Measurements from ENCODE around the gene BABAM2. TPM values are rescaled to one million over a fixed set of nuclear protein-coding genes. Genes with fewer than 3 reads are reported as not detected.
A peak's percentile ranks its signal among the peaks of the same experiment; 100 is the strongest.
"Not testable (repeated sequence)": the region's sequence is repeated elsewhere in the genome, so short reads cannot be mapped to it uniquely, and the experiment has no call there.

Gene BABAM2
- polyA plus RNA-seq (2013, experiment 1 of 2; ENCODE audit: insufficient read length), result 33.5 TPM
- polyA plus RNA-seq (2013, experiment 2 of 2; ENCODE audit: insufficient read length), result 32.6 TPM

DNA sequence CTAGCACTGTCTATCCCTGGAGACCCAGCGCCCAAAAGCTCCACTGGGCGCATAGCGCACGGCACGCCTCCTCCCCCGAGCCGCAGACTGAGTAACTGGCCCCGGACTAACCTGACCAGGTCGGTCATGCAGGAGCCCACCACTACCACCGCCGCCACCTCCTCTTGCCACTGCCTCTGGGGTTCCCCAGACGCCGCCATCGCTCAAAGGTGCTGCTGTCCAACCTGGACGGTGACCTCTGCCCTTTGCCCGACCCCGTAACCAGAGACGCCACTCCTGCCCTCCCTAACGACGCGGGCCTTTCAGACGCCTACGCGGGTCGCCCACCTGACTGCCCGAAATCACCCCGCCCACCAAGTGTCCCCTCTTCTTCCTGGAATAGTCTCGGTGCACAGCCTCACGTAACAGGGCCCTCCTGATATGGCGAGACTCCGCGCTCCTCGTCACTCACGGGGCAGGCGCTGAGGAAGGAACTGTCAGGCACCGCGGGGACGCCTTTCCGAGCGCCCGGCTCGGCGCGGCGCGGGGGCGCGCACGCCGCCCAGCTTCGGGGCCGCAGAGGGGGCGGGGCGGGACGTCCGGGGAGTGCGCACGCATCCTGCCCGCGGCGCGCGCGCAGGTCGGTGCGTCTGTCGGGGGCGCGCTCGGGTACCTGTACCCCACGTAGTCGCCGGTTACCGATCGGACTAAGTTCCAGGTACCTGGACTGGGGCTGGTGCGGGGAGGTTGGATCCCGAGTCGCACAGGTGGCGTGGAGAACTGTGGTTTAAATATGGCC is at the start of gene BABAM2, which contains the start of gene RBKS:
TSS of gene BABAM2 (plus strand) at position 584 of the 778 bp plus-strand sequence. CDS start 3,828 bp downstream, outside the sequence.
TSS of gene RBKS (minus strand) at position 242 of the 778 bp plus-strand sequence. CDS start at position 200, 42 bp downstream.
- DNase-seq, result peak; percentile 87

DNA sequence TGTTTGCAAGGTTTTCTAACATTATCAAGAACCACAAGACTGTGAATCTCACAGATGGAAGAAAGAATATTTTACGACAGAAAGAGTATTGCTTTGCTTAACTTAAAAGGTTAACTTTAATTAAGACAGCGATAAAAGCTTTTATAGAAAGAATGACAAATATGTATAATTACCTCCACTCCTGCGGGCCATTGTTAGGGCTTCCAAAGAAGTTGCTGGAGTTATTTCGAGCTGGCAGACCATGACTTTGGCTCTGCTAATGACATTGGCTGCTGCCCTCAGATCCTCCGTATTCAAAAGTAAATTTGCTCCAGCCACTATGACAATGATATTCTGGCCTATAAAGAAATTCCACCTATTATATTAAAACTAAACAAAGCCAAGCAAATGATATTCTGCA is 47.6 kb upstream of the BABAM2 start:
- no peak for DNase-seq

DNA sequence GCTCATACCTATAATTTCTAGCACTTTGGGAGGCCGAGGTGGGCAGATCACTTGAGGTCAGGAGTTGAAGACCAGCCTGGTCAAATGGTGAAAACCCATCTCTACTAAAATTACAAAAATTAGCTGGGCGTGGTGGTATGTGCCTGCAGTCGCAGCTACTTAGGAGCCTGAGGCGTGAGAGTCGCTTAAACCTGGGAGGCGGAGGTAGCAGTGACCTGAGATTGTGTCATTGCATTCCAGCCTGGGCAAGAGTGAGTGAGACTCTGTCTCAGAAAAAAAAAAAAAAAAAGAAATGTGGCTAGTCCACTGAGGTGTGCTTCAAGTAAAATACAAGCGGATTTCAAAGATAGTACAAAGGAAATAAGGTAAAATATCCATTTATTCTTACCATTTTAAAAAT is 46.5 kb upstream of the BABAM2 start:
- no peak for DNase-seq

DNA sequence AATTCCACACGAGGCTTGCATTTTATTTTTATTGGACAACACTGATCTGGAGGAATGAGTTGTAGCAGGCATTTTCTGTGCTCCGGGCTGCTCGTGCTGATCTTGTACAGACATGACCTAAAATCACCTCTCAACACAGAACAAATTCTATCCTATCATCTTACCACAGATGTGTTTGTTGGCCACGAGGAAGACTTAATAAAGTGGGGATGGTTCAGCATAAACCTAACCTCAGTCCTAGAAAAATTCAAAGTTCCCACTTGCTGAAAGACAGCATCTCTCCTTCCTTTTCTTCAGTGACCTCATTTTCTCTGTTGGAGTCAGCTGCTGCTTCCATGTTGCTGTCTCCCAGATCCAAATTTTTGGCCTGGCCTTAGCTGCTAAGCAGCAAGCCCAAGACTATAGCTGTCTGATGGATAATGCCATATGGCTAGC is 45.7 kb upstream of the BABAM2 start:
- DNase-seq, result peak; percentile 17

DNA sequence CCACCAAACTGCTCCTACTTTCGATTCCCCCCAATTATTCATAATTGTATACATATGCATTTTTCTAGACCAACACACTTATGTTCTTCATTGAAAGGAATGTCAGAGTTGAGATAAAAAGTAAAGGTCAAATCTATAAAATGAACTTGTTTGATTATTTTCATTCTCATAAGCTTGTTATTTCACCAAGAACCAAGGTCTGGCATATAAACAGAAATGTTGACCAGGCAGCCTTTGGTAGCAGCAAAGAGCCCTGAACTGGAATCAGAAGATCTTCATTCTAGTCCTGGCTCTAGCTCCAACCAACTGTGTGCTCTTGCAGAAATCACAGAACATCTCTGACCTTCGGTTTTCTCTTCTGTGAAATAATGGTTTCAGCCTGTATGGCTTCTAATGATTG is 43.2 kb upstream of the BABAM2 start:
- no peak for DNase-seq

DNA sequence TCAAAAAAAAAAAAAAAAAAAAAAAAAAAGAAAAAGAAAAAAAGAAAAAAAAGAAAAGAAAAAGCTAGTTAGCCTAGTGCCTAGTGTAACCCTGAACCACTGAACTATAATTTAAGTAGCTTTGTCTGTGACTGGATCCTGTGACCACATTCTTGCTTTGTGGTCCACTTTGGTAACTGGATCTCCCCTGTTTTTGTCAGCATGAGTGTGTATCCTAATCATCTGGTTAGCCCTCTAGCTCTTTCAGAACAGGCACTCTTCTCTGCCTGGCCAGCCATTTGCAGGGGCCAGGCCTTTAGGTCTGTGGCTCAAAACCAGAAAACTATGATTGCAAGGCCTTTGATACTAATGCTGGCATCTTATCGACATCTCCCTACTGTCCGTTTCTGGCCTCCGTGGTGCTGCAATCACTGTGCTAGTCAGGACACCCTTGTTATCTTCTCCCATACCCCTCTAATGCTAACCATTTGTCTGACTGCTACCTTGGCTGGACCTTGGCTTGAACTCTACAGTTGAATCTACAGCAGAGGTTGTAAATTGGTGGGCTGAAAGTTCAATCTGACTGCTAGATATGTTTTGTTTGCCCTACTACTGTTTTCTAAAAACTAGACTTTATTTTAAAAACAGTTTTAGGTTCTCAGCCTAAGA is 40.8 kb upstream of the BABAM2 start:
- DNase-seq, result no peak

DNA sequence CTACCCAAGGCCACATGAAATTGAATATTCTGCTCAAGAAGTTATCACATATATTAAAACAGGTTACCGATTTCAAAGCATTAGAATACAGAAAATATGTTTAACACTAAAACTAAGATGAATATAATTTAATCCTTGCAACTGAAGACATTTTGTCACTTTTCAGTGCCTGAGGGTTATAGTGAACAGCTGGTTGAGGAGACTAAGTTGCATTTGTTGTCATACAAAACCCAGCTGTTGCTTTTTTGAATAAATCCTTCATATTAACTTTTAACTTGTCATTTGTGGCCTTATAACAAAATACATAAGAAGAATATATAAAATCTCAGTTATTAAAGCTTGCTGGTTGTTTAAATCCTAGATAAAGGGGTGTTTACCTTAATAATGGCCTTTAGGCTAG is 37.8 kb upstream of the BABAM2 start:
- no peak for DNase-seq

DNA sequence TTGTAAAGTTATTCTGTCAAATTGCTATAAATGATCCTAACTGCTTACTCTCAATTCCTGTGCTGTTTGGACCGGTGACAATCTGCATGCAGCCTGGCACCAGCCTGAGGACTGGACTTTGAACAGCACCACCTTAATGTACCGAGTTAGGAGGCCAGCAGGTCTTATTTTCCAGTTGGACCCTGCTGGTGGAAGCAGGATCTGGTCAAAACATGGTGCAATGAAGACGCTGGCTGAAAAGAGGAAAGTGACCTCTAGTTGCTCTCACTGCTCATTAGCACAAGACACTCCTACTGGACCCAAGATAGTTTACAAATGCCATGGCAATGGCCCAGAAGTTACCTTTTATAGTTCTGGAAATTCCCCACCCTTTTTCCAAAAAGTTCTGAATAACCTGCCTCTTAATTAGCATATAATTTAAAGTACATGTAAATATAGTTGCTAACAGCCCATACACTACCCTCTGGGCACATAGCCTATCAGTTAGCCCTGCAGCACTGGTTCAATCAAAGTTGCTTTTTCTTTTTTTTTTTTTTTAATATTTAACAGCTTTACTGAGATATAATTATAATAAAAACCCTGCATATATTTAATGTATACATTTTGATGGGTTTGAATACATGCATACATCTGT is 36.2 kb upstream of the BABAM2 start:
- DNase-seq, result no peak

DNA sequence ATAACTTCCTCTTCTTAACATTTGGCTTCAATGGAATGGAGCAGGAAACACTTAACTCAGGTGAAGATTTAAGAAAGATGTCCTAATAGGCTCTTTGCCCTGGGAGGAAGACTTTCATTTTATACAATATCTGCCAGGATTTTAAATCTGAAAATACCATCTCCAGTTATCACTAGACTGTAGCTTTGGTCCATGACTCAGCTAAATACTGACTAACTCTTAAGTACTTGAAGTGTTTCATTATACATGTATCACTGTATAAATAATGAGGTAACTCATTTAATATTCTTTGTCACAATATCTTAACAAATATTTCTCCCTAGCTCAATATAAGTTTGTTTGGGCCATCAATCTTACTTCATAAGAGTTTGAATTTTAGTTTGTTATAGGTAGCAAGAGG is 35.1 kb upstream of the BABAM2 start:
- peak; percentile 61 for DNase-seq

DNA sequence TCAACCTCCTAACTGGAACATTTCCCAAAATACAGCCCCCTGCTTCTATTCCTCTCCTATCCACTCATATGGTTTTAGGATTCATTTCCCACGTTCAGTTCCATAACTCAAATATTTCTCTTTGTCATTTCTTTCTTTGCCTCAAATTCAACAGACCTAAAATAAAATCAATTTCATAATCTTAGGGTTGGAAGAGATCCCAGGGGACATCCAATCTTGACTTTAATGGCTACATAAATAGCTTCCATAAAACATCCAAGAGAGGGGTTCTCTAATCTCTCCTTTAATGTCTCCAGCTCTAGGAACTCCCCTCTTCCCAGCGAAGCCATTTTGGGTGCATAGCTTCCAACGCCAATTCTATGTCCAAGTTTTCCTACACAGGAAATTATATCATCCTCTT is 34.1 kb upstream of the BABAM2 start:
- DNase-seq, result no peak

DNA sequence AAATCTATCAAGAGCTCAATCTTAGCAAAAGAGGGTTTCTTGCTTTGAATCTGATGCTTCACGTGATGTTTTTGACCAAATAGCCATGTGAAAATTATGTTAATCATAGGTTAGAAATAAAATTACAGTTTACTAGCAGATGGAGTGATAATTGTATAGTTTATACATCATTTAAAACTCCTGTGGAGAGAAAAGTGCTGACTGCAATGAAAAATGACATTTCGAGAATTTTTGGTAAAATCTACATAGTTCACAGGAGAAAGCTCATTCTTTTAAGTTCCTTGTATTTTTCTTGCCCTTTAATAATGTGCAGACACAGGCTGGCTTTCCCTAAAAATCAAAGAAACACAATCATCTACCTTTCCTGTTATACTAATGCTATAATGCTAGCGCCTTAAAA is 33.6 kb upstream of the BABAM2 start:
- no peak for DNase-seq

DNA sequence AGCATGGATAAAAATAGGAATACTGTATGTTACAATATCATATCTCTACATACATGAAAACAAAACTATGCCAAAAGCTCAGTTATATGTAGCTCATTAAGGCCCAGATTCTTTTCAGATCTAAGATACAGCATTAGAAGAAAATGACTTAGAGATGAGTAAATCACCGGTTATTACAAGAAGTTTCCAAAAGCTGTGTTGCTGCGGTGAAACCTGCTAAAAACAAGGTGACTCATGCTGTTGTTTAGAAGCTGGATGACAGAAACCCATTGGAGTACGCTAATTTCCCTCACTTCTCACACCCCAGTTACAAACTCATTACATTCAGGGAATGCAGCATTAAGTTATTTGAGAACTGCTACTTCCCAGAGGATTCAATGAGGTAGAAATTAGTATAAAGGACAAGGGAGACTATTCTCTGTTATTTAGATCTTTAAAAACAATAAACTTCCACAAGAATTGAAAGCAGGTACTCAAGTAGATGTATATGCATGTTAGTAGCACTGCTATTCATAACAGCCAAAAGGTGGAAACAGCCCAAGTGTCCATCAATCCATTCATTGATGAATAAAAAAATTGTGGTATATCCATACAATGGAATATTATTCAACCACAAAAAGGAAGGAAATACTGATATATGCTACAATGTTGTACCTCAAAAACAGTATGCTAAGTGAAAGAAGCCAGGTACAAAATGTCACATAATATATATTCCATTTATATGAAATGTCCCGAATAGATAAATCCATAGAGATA is 32.9 kb upstream of the BABAM2 start:
- peak; percentile 59 for DNase-seq

DNA sequence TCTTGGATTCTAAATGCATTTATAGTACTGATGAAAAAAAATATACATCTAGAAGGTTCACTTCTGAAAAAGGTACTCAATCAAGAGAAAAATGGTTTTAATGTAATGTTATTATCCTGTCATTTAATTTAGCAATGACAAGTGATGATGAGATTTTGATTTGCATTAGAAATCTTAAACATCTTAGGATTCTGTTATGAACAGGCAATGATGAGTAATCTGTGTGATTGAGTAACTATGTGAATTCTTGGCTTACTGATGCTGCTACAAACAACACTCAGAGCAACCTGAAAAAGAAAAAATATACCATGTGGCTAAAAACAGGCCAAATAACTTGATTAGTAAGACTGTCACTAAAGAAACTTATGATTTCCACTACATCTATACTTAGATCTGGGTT is 30.4 kb upstream of the BABAM2 start:
- DNase-seq, result peak; percentile 82

DNA sequence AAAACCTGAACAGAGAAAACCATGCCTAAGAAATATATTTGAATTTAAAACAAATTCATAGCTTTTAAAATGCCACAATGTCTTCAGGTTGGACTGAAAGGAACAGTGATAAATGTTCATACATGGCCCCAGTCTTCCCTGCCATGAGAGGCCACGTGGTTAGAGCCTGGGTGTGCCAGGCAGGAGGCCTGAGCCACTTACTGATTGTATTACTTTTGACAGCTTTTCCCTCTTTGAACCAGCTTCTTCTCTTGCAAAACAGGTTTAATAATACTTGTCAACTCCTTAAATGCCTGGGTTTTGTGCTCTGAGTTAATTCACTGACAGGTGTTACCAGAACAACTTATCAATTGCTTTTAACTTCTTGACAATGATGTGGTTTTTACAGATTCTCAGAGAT is 27.4 kb upstream of the BABAM2 start:
- DNase-seq, result no peak

DNA sequence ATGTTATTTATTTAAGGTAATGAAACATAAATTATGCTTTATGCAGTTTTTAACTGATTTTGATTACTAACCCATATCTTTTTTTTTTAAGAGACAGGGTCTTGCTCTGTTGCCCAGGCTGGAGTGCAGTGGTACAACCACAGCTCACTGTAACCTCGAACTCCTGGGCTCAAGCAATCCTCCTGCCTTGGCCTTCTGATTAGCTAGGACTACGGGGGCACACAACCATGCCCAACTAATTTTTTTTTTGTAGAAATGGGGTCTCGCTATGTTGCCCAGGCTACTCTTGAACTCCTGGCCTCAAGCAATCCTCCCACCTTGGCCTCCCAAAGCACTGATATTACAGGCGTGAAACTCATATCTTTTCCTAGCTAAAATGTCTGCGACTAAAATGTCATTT is 26.6 kb upstream of the BABAM2 start:
- DNase-seq, result not testable (repeated sequence)

DNA sequence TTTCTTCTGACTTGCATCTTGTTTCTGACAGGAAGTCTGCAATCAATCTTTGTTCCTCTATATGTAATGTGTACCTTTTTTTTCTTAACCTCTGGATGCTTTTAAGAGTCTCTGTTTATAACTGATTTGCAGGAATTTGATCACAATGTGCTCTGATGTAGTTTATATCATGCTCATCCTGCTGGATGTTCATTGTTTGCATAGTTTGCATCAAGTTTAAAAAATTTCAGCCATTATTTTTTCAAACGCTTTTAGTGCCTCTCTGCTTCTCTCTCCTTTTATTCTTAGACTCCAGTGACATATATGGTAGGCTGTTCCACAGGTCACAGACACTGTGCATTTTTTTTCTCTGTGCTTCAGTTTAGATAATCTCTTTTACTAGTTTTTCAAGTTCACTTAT is 24.3 kb upstream of the BABAM2 start:
- no peak for DNase-seq

DNA sequence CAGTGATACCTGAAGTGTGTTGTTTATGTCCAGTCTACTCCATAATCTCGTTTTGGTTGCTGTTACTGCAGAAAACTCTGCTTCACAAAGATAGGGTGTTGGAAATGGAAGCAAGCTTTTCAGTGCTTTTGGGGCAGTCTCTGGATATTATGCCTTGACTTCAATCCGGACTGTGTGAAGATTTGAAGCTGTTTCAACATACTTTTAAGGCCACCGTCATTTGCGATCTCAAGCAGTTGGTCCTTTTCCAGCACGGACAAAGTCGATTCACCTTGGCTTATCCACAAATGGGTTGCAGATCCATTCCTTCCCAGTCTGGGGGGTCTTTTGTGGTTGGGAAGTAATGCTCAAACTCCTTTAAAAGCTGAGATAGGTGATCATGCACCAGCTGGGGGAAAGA is 20.8 kb upstream of the BABAM2 start:
- DNase-seq, result no peak

DNA sequence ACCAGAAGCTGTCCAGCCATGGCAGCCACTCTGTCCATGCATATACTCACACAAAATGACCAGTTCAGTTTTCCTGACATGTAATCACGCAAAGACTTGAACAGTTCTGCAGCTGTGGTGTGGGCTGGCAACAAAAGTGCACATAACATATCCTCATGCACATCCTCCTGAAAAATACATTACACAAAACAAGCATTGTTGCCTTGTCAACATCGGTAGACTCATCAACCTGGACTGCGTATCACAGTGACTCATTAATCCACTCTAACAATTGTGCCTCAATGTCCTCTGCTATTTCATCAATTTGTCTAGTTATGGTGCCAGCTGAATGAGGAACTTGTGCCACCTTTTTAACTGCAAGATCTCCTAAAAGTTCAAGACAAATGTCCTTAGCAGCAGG is 19.8 kb upstream of the BABAM2 start:
- DNase-seq, result no peak

DNA sequence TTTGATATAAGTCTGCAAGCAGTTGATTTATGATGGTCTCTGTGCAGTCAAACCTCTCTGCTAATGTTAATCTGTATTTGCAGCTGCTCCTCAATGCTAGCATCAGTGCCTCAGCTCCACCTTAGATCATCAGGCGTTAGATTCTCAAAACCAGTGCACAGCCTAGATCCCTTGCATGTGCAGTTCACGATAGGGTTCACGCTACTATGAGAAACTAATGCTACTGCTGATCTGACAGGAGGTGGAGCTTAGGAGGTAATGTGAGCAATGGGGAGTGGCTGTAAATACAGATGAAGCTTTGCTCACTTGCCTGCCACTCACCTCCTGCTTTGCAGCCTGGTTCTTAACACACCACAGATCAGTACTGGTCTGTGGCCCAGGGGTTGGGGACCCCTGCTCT is 18.7 kb upstream of the BABAM2 start:
- DNase-seq, result no peak

DNA sequence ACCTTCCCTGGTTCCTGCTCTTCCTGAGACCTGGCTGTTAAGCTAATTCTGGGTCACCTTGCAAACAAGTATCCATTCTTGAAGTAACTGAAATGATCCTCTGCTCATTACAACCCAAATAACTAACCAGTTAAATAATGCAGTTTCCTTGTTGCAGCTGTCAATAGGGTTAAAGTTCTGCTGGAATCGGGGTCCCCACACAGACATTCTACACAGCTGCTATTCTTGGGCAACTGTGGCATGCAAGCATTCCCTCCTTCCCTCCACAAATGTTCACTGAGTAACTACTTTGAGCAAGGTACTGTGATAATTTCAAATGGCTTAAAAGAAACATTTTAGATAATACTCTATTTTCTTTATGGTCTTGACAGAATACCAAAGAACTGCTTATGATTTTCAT is 17.4 kb upstream of the BABAM2 start:
- DNase-seq, result no peak

DNA sequence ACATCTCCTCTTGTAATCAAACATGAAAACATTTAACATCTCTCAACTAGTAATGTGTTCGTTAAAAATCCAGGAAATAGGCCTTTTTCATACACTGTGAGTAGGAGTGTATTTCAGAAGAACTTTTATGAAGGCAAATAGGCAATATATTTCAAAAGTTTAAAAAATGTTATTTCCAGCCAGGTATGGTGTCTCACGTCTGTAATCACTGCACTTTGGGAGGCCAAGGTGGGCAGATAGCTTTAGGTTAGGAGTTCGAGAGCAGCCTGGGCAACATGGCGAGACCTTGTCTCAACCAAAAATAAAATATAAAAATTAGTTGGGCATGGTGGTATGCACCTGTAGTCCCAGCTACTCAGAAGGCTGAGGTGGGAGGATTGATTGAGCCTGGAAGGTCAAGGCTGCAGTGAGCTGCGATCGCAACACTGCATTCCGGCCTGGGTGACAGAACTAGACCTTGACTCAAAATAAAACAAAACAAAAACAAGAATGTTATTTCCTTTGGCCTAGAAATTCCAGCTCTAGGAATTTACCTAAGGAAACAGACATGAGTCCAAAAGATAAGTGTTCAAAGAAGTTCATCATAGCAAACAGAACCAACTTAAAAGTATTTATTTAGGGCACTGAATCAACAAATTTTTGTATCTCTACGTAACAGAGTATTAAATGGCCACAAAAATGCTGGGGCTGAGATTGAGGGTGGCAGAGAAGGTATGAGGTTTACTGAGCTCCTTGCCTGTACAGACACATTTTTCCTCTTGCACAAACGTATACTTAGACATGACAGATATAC is 15.2 kb upstream of the BABAM2 start:
- DNase-seq, result no peak

DNA sequence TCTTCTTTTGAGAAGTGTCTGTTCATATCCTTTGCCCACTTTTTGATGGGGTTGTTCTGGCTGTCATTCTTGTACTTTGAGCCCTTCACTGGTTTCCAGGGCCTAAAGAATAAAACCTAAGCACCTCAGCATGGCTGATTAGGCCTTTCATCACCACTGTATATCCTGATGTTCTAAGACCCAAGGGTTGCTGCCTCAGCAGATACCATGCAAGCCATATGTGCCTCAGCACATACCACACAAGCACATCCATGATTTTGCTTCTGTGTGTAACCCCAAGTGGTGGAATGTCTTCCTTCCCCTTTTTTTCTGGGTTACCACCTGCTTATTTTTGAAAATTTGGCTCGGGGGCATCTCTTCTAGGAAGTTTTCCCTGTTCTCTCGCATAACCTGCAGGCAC is 11.7 kb upstream of the BABAM2 start:
- no peak for DNase-seq

Measured in fibroblast of skin of abdomen (primary cell).